ENCODE data around the gene PSMD3.

DNA sequence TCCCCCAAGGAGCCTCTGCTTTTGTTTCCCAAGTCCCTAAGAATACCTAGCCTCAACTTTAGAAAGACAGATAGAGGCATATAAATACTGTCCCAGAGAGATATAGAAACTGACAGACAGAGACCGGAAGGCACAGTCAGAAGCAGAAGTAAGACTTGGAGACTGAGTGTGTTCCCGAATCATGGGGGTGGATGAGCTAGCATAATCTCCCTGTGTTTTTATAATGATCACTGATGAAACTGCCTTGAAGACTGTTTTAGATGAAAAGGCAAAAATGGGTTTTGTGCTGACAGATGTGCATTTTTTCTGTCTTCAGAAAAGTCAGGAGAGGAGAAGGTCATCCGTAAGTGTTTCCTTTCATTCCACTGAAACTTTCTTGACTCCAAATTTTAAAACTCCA, 8.3 kb upstream of the PSMD3 start:
- TF ChIP-seq, protein P1, sequence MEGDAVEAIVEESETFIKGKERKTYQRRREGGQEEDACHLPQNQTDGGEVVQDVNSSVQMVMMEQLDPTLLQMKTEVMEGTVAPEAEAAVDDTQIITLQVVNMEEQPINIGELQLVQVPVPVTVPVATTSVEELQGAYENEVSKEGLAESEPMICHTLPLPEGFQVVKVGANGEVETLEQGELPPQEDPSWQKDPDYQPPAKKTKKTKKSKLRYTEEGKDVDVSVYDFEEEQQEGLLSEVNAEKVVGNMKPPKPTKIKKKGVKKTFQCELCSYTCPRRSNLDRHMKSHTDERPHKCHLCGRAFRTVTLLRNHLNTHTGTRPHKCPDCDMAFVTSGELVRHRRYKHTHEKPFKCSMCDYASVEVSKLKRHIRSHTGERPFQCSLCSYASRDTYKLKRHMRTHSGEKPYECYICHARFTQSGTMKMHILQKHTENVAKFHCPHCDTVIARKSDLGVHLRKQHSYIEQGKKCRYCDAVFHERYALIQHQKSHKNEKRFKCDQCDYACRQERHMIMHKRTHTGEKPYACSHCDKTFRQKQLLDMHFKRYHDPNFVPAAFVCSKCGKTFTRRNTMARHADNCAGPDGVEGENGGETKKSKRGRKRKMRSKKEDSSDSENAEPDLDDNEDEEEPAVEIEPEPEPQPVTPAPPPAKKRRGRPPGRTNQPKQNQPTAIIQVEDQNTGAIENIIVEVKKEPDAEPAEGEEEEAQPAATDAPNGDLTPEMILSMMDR (IDR thresholded peaks at IDR 0.05) = no peak
- no peak for TF ChIP-seq POLR2A (IDR thresholded peaks at IDR 0.05)
